T-cell (primary cell): ENCODE data around the gene PPP2R5B. TPM values are rescaled to one million over a fixed set of nuclear protein-coding genes. Genes with fewer than 3 reads are reported as not detected.

Experiments used
- ATAC-seq, 4 experiments: fragments of 200-7000 bp in 3 of 4; fragments of 150-1000 bp in 1 of 4; cut with Tn5 transposase; replicated peaks in 1 of 4; 1 replicate in 3 of 4; 2 replicates in 1 of 4; pipeline ENCODE4 v1.10.0; 2021; ENCODE audit warnings: moderate library complexity in 3 of 4, mild to moderate bottlenecking in 2 of 4, moderate number of reproducible peaks in 1 of 4
- CTCF ChIA-PET, 2 donors: fragments of 300-600 bp; sonication (Branson Sonifier 250); formaldehyde crosslinking; loops; one replicate each; lab custom pipeline; 2022; ENCODE audit warnings: antibody characterized with exemption in 2 of 2; lab: Charles Lee
- POLR2A ChIA-PET, 2 donors: fragments of 300-600 bp; sonication (Branson Sonifier 250); formaldehyde crosslinking; loops; one replicate each; lab custom pipeline; 2022; ENCODE audit warnings: antibody characterized with exemption in 2 of 2; lab: Charles Lee
- DNase-seq, 35 experiments: peaks; one replicate each; pipeline versions ENCODE4 v3.0.0 to v3.0.0-alpha.2; 2013 to 2023
- H3K27ac ChIP-seq: one replicate; pipeline ENCODE4 v1.5.1; 2013; ENCODE audit warnings: low read length
- H3K27me3 ChIP-seq, 2 experiments: replicated peaks in 1 of 2; 1 replicate in 1 of 2; 2 replicates in 1 of 2; pipeline versions ENCODE4 v1.6.1 to v1.7.0; 2013; ENCODE audit warnings: low read length in 1 of 2, mixed read lengths in 1 of 2; ENCODE audit not compliant: control insufficient read depth in 2 of 2, insufficient read depth in 2 of 2; ENCODE audit errors: extremely low read depth in 1 of 2
- H3K36me3 ChIP-seq, 2 donors: 1 replicate in 1 of 2; 2 replicates in 1 of 2; pipeline versions ENCODE4 v1.6.1 to v1.7.0; 2013; ENCODE audit warnings: low read length in 1 of 2; ENCODE audit not compliant: control insufficient read depth in 2 of 2, insufficient read depth in 1 of 2; ENCODE audit errors: extremely low read depth in 1 of 2
- H3K4me1 ChIP-seq, 2 experiments: 1 replicate in 1 of 2; 2 replicates in 1 of 2; pipeline versions ENCODE4 v1.6.1 to v1.7.0; 2013; ENCODE audit warnings: low read length in 2 of 2, mixed read lengths in 1 of 2; ENCODE audit not compliant: insufficient read depth in 2 of 2, control insufficient read depth in 1 of 2; ENCODE audit errors: extremely low read depth in 1 of 2
- H3K4me3 ChIP-seq, 2 donors: 1 replicate in 1 of 2; 2 replicates in 1 of 2; pipeline versions ENCODE4 v1.5.1 to v1.7.0; 2013; ENCODE audit warnings: mild to moderate bottlenecking in 2 of 2, low read length in 1 of 2, moderate library complexity in 1 of 2; ENCODE audit not compliant: control insufficient read depth in 1 of 2; ENCODE audit errors: extremely low read depth in 1 of 2
- H3K9me3 ChIP-seq: 2 replicates; pipeline ENCODE4 v1.7.0; 2013
- H3K27ac Mint-ChIP-seq, 2 donors: one replicate each; pipeline ENCODE4 v1.8.0; 2020 to 2021; ENCODE audit warnings: mild to moderate bottlenecking in 2 of 2, mixed read lengths in 2 of 2
- H3K27me3 Mint-ChIP-seq, 2 donors: one replicate each; pipeline ENCODE4 v1.8.0; 2021 to 2022; ENCODE audit warnings: mixed read lengths in 2 of 2
- H3K36me3 Mint-ChIP-seq: one replicate; pipeline ENCODE4 v1.8.0; 2021; ENCODE audit warnings: mixed read lengths
- H3K4me1 Mint-ChIP-seq, 3 donors: one replicate each; pipeline ENCODE4 v1.8.0; 2020 to 2022; ENCODE audit warnings: mixed read lengths in 3 of 3, mild to moderate bottlenecking in 1 of 3
- H3K4me3 Mint-ChIP-seq, 3 donors: one replicate each; pipeline ENCODE4 v1.8.0; 2020 to 2022; ENCODE audit warnings: mild to moderate bottlenecking in 3 of 3, mixed read lengths in 3 of 3, moderate library complexity in 3 of 3
- H3K9me3 Mint-ChIP-seq, 3 donors: one replicate each; pipeline ENCODE4 v1.8.0; 2020 to 2022; ENCODE audit warnings: mixed read lengths in 3 of 3
- WGBS: methylation state at CpG from one replicate; pipeline ENCODE4 v1.1.5; 2013; ENCODE audit warnings: missing lambda C conversion rate; ENCODE audit not compliant: insufficient coverage; 5-methylcytosine and 5-hydroxymethylcytosine counted together
- total RNA-seq, 35 experiments: library from RNA in 6 of 35; stranded (reverse) in 6 of 35; fragments of 120-200 nt in 1 of 35; gene quantifications; one replicate each; pipeline versions ENCODE4 v1.2.1 to v1.2.4 and lab custom pipeline; 2013 to 2026

Gene PPP2R5B
- total RNA-seq, 5 donors from 2014 or later (not counting 1 experiment from before 2014, with no cell fraction given): 15.3 to 25.4 (median 17.2) TPM

GRCh38 chr11:64917663-64917995 is 6.9 kb upstream of the PPP2R5B start:
- no peaks in the 10 kb centered on the region for H3K27me3 Mint-ChIP-seq
- no peak for ATAC-seq

GRCh38 chr11:64918017-64918416 is 6.5 kb upstream of the PPP2R5B start:
- ATAC-seq (no peak), DNase-seq (no peak)
- peak overlapping the region; percentile 55 for H3K27ac ChIP-seq
- peaks cover 5% of the 10 kb centered on the region for H3K36me3 Mint-ChIP-seq
- H3K9me3 ChIP-seq: no peaks in the 10 kb centered on the region
- POLR2A ChIA-PET: interaction anchor here in 1 of 2 donors (0.6 to 1.0 kb wide), 2 partner anchors 54 to 581 kb away, joined by 3 read pairs; partner anchors contain the start of gene MAJIN
- H3K4me3 Mint-ChIP-seq: peak overlapping the region; percentile 82 to 90 (median 84)
- H3K4me1 ChIP-seq: peaks cover 5 to 30% of the 10 kb centered on the region in 2 experiments
- H3K27ac Mint-ChIP-seq: peak overlapping the region; percentile 95 to 97
- no peaks in the 10 kb centered on the region for H3K9me3 Mint-ChIP-seq
- no peaks in the 10 kb centered on the region for H3K27me3 ChIP-seq
- peaks cover 5 to 15% of the 10 kb centered on the region in 2 donors for H3K36me3 ChIP-seq
- no peak overlapping the region for H3K4me3 ChIP-seq
- peaks cover 24 to 34% (median 33%) of the 10 kb centered on the region in 3 donors for H3K4me1 Mint-ChIP-seq
- no peaks in the 10 kb centered on the region for H3K27me3 Mint-ChIP-seq
- CTCF ChIA-PET: no interaction called here
- WGBS: 50% methylated on average over 1 of the region's 4 CpGs

More at GRCh38 chr11:64917663-64917995, 6.9 kb upstream of the PPP2R5B start:
- no CpG with 5 or more reads among the region's 6 CpGs for WGBS
- ChIA-PET POLR2A (interaction anchor here in 1 of 2 donors (0.6 to 1.0 kb wide), 2 partner anchors 54 to 582 kb away, joined by 3 read pairs; partner anchors contain the start of gene MAJIN), CTCF (no interaction called here)
- Histone ChIP-seq H3K27ac (peak overlapping the region; percentile 55), H3K4me3 (peak overlapping the region; percentile 34 to 93), H3K36me3 (peaks cover 7 to 19% of the 10 kb centered on the region in 2 donors), H3K4me1 (peaks cover 5 to 30% of the 10 kb centered on the region in 2 experiments), H3K27me3 (no peaks in the 10 kb centered on the region), H3K9me3 (no peaks in the 10 kb centered on the region)
- Mint-ChIP-seq H3K4me3 (peak overlapping the region; percentile 82 to 90 (median 84)), H3K4me1 (peaks cover 24 to 33% (median 33%) of the 10 kb centered on the region in 3 donors), H3K9me3 (no peaks in the 10 kb centered on the region), H3K27ac (peak overlapping the region; percentile 95 to 97), H3K36me3 (peaks cover 5% of the 10 kb centered on the region)
- DNase-seq: no peak

- H3K9me3 ChIP-seq: no peaks in the 10 kb centered on the region
- no peak for DNase-seq
- ChIA-PET POLR2A (interaction anchor here in 1 of 2 donors (0.6 kb wide), 1 partner anchor 10 kb away, joined by 4 read pairs; no protein-coding TSS in a partner anchor), CTCF (interaction anchor here (0.6 to 1.0 kb wide), 2 partner anchors 35 to 87 kb away, joined by 3 read pairs; no protein-coding TSS in a partner anchor)
- no peak for ATAC-seq
- no peaks in the 10 kb centered on the region for H3K9me3 Mint-ChIP-seq
- peaks cover 34 to 42% (median 39%) of the 10 kb centered on the region in 3 donors for H3K4me1 Mint-ChIP-seq
- H3K27me3 ChIP-seq: no peaks in the 10 kb centered on the region
- no peak overlapping the region for H3K4me3 Mint-ChIP-seq
- H3K4me1 ChIP-seq: peaks cover 5 to 42% of the 10 kb centered on the region in 2 experiments
- no peaks in the 10 kb centered on the region for H3K36me3 Mint-ChIP-seq
- no peaks in the 10 kb centered on the region for H3K36me3 ChIP-seq
- H3K27ac ChIP-seq: no peak overlapping the region
- WGBS: 100% methylated on average over 1 of the region's 8 CpGs
- H3K4me3 ChIP-seq: no peak overlapping the region
- H3K27me3 Mint-ChIP-seq: no peaks in the 10 kb centered on the region
- H3K27ac Mint-ChIP-seq: no peak overlapping the region
Observed at GRCh38 chr11:64919627-64920026, 4.9 kb upstream of the PPP2R5B start.

DNA sequence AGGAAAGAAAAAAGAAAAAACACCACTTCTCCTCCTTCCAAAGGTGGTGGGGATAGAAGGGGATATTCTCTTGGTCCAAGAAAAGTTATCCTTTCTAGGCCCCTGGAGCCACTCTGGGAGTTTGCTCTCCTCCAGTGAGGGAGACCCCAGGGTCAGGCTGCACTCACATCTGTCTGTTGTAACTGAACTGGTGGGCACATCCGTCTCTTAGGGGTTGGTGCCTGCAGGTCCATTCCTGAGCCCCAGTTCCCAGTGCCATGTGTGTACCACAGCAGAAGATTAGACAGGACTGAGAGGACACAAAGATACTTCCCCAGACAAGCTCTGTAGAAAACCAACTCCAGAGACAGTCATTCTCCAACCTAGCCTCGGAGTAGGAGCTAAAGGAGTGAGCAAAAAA is 4.4 kb upstream of the PPP2R5B start:
- Histone ChIP-seq H3K36me3 (no peaks in the 10 kb centered on the region), H3K9me3 (no peaks in the 10 kb centered on the region), H3K4me3 (no peak overlapping the region), H3K27me3 (no peaks in the 10 kb centered on the region), H3K4me1 (peaks cover 5 to 42% of the 10 kb centered on the region in 2 experiments), H3K27ac (no peak overlapping the region)
- ATAC-seq (no peak), DNase-seq (no peak)
- Mint-ChIP-seq H3K4me1 (peaks cover 37 to 43% (median 40%) of the 10 kb centered on the region in 3 donors), H3K9me3 (no peaks in the 10 kb centered on the region), H3K27me3 (no peaks in the 10 kb centered on the region), H3K4me3 (no peak overlapping the region), H3K36me3 (no peaks in the 10 kb centered on the region), H3K27ac (no peak overlapping the region)
- CTCF ChIA-PET: no interaction called here
- POLR2A ChIA-PET: no interaction called here
- WGBS: no CpG with 5 or more reads among the region's 2 CpGs

DNA sequence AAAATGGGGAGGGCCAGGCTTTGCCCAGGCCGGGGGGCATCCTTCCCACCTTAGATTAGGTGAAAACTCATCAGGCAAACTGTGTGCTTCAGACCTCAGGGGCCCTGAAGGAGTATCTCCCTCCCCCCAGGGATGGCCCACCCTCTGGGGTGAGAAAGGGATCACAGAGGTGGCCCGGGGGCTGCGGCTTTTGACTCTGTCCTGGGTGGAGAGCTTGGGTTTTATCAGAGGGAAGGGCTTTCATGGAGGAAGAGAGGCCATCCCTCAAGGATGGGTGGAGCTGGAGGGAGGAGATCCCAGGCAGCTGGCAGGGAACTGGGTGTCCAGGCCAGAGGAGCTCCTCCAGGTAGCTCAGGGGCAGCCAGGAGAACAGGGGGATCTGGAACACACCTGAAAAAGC is 3.1 kb upstream of the PPP2R5B start:
- no peak overlapping the region for H3K27ac Mint-ChIP-seq
- POLR2A ChIA-PET: no interaction called here
- no CpG with 5 or more reads among the region's 3 CpGs for WGBS

DNA sequence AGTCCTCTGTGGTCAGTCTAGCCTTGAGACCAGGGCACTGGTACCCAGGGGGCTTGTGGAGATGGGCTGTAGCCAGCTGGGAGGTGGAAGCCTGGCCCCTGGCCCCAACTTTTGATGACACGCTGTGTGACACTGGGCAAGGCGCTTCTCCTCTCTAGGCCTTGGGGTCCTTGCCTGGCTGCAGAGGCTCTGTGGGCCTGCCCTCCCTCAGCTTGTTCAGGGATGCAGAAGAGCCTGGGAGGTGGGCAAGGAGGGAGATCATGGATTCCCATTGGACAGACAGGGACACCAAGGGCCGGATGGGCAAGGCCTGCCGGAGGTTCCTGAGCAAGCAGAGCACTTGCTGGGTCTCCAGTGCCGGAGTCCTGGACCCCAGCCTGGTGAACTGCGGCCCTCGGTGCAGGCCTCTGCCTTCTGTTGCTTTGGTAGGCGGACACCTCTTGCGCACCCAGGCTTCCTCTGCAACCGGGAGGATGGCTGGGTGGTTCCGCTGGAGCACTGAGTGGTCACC is 1.3 kb upstream of the PPP2R5B start:
- no peak for ATAC-seq
- ChIA-PET CTCF (interaction anchor here in 1 of 2 donors (1.3 kb wide), 1 partner anchor 79 kb away, joined by 4 read pairs; the partner anchor contains the start of gene CDC42BPG), POLR2A (interaction anchor here in 1 of 2 donors (1.1 kb wide), 1 partner anchor 11 kb away, joined by 4 read pairs; no protein-coding TSS in a partner anchor)
- Mint-ChIP-seq H3K27me3 (no peaks in the 10 kb centered on the region), H3K4me1 (peaks cover 14 to 23% (median 19%) of the 10 kb centered on the region in 3 donors), H3K9me3 (no peaks in the 10 kb centered on the region), H3K27ac (peak overlapping the region; percentile 99), H3K4me3 (no peak overlapping the region), H3K36me3 (peaks cover 5% of the 10 kb centered on the region)
- Histone ChIP-seq H3K36me3 (peaks cover 3 to 8% of the 10 kb centered on the region in 2 donors), H3K4me3 (no peak overlapping the region), H3K27me3 (no peaks in the 10 kb centered on the region), H3K27ac (peak overlapping the region; percentile 89), H3K4me1 (peaks cover 0 to 28% of the 10 kb centered on the region in 2 experiments), H3K9me3 (no peaks in the 10 kb centered on the region)
- no peak for DNase-seq
- 99% methylated on average over 10 of the region's 11 CpGs for WGBS

More for the DNA sequence above, 3.1 kb upstream of the PPP2R5B start:
- H3K27me3 Mint-ChIP-seq: no peaks in the 10 kb centered on the region
- peaks cover 31 to 37% (median 33%) of the 10 kb centered on the region in 3 donors for H3K4me1 Mint-ChIP-seq
- Histone ChIP-seq H3K4me1 (peaks cover 0 to 41% of the 10 kb centered on the region in 2 experiments), H3K27me3 (no peaks in the 10 kb centered on the region), H3K36me3 (no peaks in the 10 kb centered on the region), H3K4me3 (no peak overlapping the region), H3K27ac (no peak overlapping the region), H3K9me3 (no peaks in the 10 kb centered on the region)
- CTCF ChIA-PET: no interaction called here
- H3K4me3 Mint-ChIP-seq: no peak overlapping the region
- ATAC-seq (no peak), DNase-seq (no peak)
- no peaks in the 10 kb centered on the region for H3K36me3 Mint-ChIP-seq
- no peaks in the 10 kb centered on the region for H3K9me3 Mint-ChIP-seq
